Natural killer cell (primary cell): ENCODE data around the gene SLX9. TPM values are rescaled to one million over a fixed set of nuclear protein-coding genes. Genes with fewer than 3 reads are reported as not detected.

Experiments
- ATAC-seq, 3 donors: fragments of 150-1000 bp in 2 of 3; fragments of 200-7000 bp in 1 of 3; cut with Tn5 transposase; 1 replicate in 1 of 3; 2 replicates in 2 of 3; pipeline ENCODE4 v1.10.0; 2021; ENCODE audit warnings: mild to moderate bottlenecking in 2 of 3, moderate library complexity in 2 of 3
- DNase-seq, 2 donors: peaks; one replicate each; pipeline versions ENCODE4 v3.0.0 to v3.0.0-alpha.2; 2013 to 2021; ENCODE audit warnings: mixed read lengths in 1 of 2
- H3K27ac ChIP-seq: one replicate; pipeline ENCODE4 v1.5.1; 2013; ENCODE audit warnings: mild to moderate bottlenecking, low read length
- H3K27me3 ChIP-seq: one replicate; pipeline ENCODE4 v1.6.1; 2013; ENCODE audit warnings: low read length; ENCODE audit not compliant: control insufficient read depth, insufficient read depth
- H3K36me3 ChIP-seq: one replicate; pipeline ENCODE4 v1.6.1; 2013; ENCODE audit warnings: low read length; ENCODE audit not compliant: control insufficient read depth, insufficient read depth
- H3K4me1 ChIP-seq: one replicate; pipeline ENCODE4 v1.6.1; 2013; ENCODE audit warnings: low read length; ENCODE audit not compliant: control insufficient read depth, insufficient read depth
- H3K4me3 ChIP-seq: one replicate; pipeline ENCODE4 v1.5.1; 2013; ENCODE audit warnings: low read length
- H3K9me3 ChIP-seq: one replicate; pipeline ENCODE4 v1.6.1; 2013; ENCODE audit warnings: low read length; ENCODE audit not compliant: control insufficient read depth, insufficient read depth
- H3K27ac Mint-ChIP-seq, 2 donors: one replicate each; pipeline ENCODE4 v1.8.0; 2022; ENCODE audit warnings: mild to moderate bottlenecking in 2 of 2, mixed read lengths in 2 of 2, moderate library complexity in 1 of 2
- H3K27me3 Mint-ChIP-seq, 2 donors: one replicate each; pipeline ENCODE4 v1.8.0; 2022; ENCODE audit warnings: low read depth in 2 of 2, mixed read lengths in 2 of 2
- H3K36me3 Mint-ChIP-seq: one replicate; pipeline ENCODE4 v1.8.0; 2022; ENCODE audit warnings: mixed read lengths
- H3K4me1 Mint-ChIP-seq, 2 donors: one replicate each; pipeline ENCODE4 v1.8.0; 2022; ENCODE audit warnings: mixed read lengths in 2 of 2
- H3K4me3 Mint-ChIP-seq: one replicate; pipeline ENCODE4 v1.8.0; 2022; ENCODE audit warnings: mild to moderate bottlenecking, moderate library complexity, mixed read lengths
- H3K9me3 Mint-ChIP-seq, 2 donors: one replicate each; pipeline ENCODE4 v1.8.0; 2022; ENCODE audit warnings: mixed read lengths in 2 of 2
- CTCF ChIP-seq: fragments of 200-600 bp; IDR thresholded peaks from one replicate; pipeline ENCODE4 v1.8.0; 2022; ENCODE audit warnings: antibody characterized with exemption
- WGBS: methylation state at CpG from one replicate; pipeline ENCODE4 v1.1.7; 2013; ENCODE audit warnings: missing lambda C conversion rate; ENCODE audit not compliant: insufficient coverage; 5-methylcytosine and 5-hydroxymethylcytosine counted together
- intact Hi-C: fragments of 100-400 bp; cut with micrococcal nuclease; formaldehyde crosslinking; loops from one replicate; pipeline ENCODE4 v1.14.2; 2022
- total RNA-seq, 4 donors: library from RNA; stranded (reverse); fragments of 120-200 nt in 1 of 4; gene quantifications; one replicate each; pipeline versions ENCODE4 v1.2.3 to v1.2.4, GENCODE V29; 2013 to 2022

The SLX9 gene
- total RNA-seq, 3 donors from 2014 or later (not counting 1 experiment from before 2014, with no cell fraction given): 12.8 to 22.9 (median 20.0) TPM

- Mint-ChIP-seq H3K4me3 (no peak overlapping the region), H3K36me3 (peaks cover 12% of the 10 kb centered on the region), H3K4me1 (peaks cover 33 to 63% of the 10 kb centered on the region in 2 donors), H3K27ac (peak overlapping the region in 1 of 2 donors; percentile 74), H3K9me3 (no peaks in the 10 kb centered on the region), H3K27me3 (no peaks in the 10 kb centered on the region)
- ATAC-seq (no peak), DNase-seq (no peak)
- Histone ChIP-seq H3K36me3 (peaks cover 96% of the 10 kb centered on the region), H3K9me3 (no peaks in the 10 kb centered on the region), H3K27ac (no peak overlapping the region), H3K4me1 (peaks cover 45% of the 10 kb centered on the region), H3K4me3 (no peak overlapping the region), H3K27me3 (no peaks in the 10 kb centered on the region)
- 89% methylated on average over 22 of the region's 22 CpGs for WGBS
- TF ChIP-seq CTCF: no peak
- intact Hi-C loops: no loop called here
These were observed 34.7 kb upstream of the SLX9 start for GRCh38 chr21:44905016-44905727.

DNA sequence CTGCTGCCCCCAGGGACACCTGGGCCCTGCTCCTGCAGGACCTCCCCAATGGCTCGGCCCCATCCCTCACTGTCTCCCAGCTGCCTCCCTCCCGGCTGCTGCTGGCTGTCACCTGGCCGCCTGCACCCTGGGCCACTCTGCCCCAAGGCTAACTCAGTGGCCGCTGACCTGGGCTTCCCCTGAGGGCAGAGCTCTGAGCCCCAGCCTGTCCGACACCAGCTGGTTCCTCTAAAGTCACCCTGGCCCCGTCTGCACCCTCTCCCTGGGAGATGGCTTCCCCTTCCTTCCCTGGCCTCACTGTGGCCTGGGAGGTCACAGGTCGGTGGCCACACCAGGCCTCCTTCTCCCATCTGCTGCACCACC lies 34.1 kb upstream of the SLX9 start:
- Histone ChIP-seq H3K9me3 (no peaks in the 10 kb centered on the region), H3K4me3 (no peak overlapping the region), H3K4me1 (peaks cover 51% of the 10 kb centered on the region), H3K36me3 (peaks cover 96% of the 10 kb centered on the region), H3K27ac (no peak overlapping the region), H3K27me3 (no peaks in the 10 kb centered on the region)
- intact Hi-C loops: no loop called here
- Mint-ChIP-seq H3K9me3 (no peaks in the 10 kb centered on the region), H3K36me3 (peaks cover 12% of the 10 kb centered on the region), H3K27me3 (no peaks in the 10 kb centered on the region), H3K4me3 (no peak overlapping the region), H3K4me1 (peaks cover 38 to 61% of the 10 kb centered on the region in 2 donors), H3K27ac (peak overlapping the region; percentile 74 to 77)
- 89% methylated on average over 7 of the region's 7 CpGs for WGBS
- DNase-seq: no peak
- ATAC-seq: no peak
- no peak for TF ChIP-seq CTCF

DNA sequence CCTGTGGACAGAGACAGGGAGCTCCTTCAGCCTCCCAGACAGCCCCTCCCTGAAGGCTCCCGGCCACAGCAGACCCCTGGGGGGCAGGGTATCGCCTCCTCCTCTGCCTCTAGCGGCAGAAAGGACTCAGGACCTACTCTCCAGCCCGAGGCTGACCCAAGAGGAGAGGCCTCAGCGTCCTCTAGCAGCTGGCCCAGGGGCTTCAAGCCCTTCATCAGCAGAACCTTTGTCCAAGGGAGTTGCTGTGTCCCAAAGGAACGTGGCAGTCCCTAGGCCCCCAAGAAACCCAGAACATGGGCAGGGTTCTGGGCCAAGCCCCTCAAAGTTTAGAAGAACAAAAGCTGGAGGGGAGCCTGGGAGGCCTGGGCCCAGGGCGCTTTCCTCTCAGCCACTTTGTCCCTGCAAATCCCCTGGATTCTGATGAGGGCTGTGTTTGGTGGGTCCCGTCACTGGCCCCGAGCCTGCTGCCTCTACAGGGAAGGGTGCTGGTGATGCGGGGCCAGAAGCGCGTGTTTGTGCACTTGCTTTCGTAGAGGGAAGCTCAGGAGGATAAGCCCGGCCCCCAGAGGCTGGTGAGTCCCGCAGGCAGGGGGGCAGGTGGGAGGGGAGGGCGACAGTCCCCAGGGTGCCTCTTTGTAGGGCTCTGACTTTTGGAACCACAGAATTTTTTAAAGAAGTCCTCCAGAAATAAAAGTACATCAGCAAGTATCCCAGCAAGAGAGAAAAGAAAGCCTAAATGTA lies 32.4 kb upstream of the SLX9 start:
- no peaks in the 10 kb centered on the region for H3K9me3 Mint-ChIP-seq
- no peaks in the 10 kb centered on the region for H3K27me3 Mint-ChIP-seq
- Histone ChIP-seq H3K9me3 (no peaks in the 10 kb centered on the region), H3K4me3 (no peak overlapping the region), H3K27me3 (no peaks in the 10 kb centered on the region), H3K27ac (peak overlapping the region; percentile 47), H3K4me1 (peaks cover 68% of the 10 kb centered on the region), H3K36me3 (peaks cover 79% of the 10 kb centered on the region)
- ATAC-seq (no peak), DNase-seq (peak in 1 of 2 donors; percentile 30)
- peak overlapping the region; percentile 74 to 75 for H3K27ac Mint-ChIP-seq
- peaks cover 53 to 70% of the 10 kb centered on the region in 2 donors for H3K4me1 Mint-ChIP-seq
- H3K4me3 Mint-ChIP-seq: no peak overlapping the region
- intact Hi-C loops: no loop called here
- TF ChIP-seq CTCF: no peak
- peaks cover 8% of the 10 kb centered on the region for H3K36me3 Mint-ChIP-seq
- WGBS: 61% methylated on average over 15 of the region's 16 CpGs
